IPS DF 4.7 (cell line): Measurements from ENCODE around the gene NPLOC4.

Experiments used
- DNase-seq: peaks from one replicate; pipeline ENCODE4 v3.0.0-alpha.2; 2013; ENCODE audit warnings: low spot score; ENCODE audit errors: extremely low read depth

Gene NPLOC4

GRCh38 chr17:81509207-81509971, 127.5 kb downstream of the NPLOC4 start:
- DNase-seq = no peak

GRCh38 chr17:81508639-81509206, 128.2 kb downstream of the NPLOC4 start:
- no peak for DNase-seq
